GM12864 (cell line): ENCODE measurements around the gene IQGAP2.

Experiments
- DNase-seq: peaks from one replicate; pipeline ENCODE4 v3.0.0-alpha.2; 2011; ENCODE audit warnings: low read depth
- H3K4me3 ChIP-seq: 2 replicates; pipeline ENCODE4 v1.5.1; 2011; ENCODE audit warnings: mild to moderate bottlenecking, low read depth, low read length, control low read depth
- CTCF ChIP-seq: IDR thresholded peaks from 2 replicates; pipeline ENCODE4 v1.5.1; 2011; ENCODE audit warnings: low read depth, mild to moderate bottlenecking, moderate library complexity, low read length, control low read depth, inconsistent platforms; ENCODE audit errors: missing control alignments

The IQGAP2 gene

GRCh38 chr5:76403766-76404222, 709 bp downstream of the IQGAP2 start:
- peak overlapping the region; percentile 84 for H3K4me3 ChIP-seq
- peak; percentile 59 for TF ChIP-seq CTCF
- DNase-seq, result no peak

- peak overlapping the region; percentile 84 for H3K4me3 ChIP-seq
- TF ChIP-seq CTCF, result peak; percentile 13
- peak; percentile 55 for DNase-seq
Observed at GRCh38 chr5:76404223-76405211, 1.4 kb downstream of the IQGAP2 start.

- no peak for DNase-seq
- peak overlapping the region; percentile 29; the same call in 1 of the 2 replicates for H3K4me3 ChIP-seq
Observed at GRCh38 chr5:76406014-76406413, 2.9 kb downstream of the IQGAP2 start.

GRCh38 chr5:76406673-76407072, 3.6 kb downstream of the IQGAP2 start:
- no peak for DNase-seq
- H3K4me3 ChIP-seq, result no peak overlapping the region; the same call in 1 of the 2 replicates
- TF ChIP-seq CTCF, result no peak

More at GRCh38 chr5:76406014-76406413, 2.9 kb downstream of the IQGAP2 start:
- TF ChIP-seq CTCF, result no peak

GRCh38 chr5:76408104-76408654, 5.1 kb downstream of the IQGAP2 start:
- no peak for TF ChIP-seq CTCF
- H3K4me3 ChIP-seq, result no peak overlapping the region
- DNase-seq, result no peak

GRCh38 chr5:76412511-76412910, 9.4 kb downstream of the IQGAP2 start:
- DNase-seq, result no peak
- no peak overlapping the region for H3K4me3 ChIP-seq
- no peak for TF ChIP-seq CTCF
